GM12878 (cell line): Measurements from ENCODE around the gene VSIG10L.

Source experiments
- ASH2L ChIP-seq: fragments of 300-600, 200-600 bp; sonication (generic); IDR thresholded peaks from 2 replicates; pipeline ENCODE4 v1.6.1; 2017; ENCODE audit warnings: low read depth, mild to moderate bottlenecking, borderline replicate concordance
- CTCF ChIP-seq, 3 experiments: IDR thresholded peaks in 2 of 3; conservative IDR thresholded peaks in 1 of 3; 2 replicates each; pipeline ENCODE4 v1.5.1; 2011; ENCODE audit warnings: low read depth in 3 of 3, low read length in 3 of 3, mild to moderate bottlenecking in 3 of 3, control low read depth in 2 of 3, moderate library complexity in 2 of 3, inconsistent platforms in 1 of 3, mixed read lengths in 1 of 3; ENCODE audit not compliant: control insufficient read depth in 2 of 3, insufficient read depth in 1 of 3; ENCODE audit errors: extremely low read depth in 1 of 3
- DPF2 ChIP-seq: fragments of 450-650 bp; IDR thresholded peaks from 2 replicates; pipeline ENCODE4 v1.6.1; 2017; ENCODE audit warnings: mild to moderate bottlenecking
- EZH2 ChIP-seq: IDR thresholded peaks from 2 replicates; pipeline ENCODE4 v1.6.1; 2012; ENCODE audit warnings: low read depth, mild to moderate bottlenecking, control low read depth, inconsistent platforms, low read length, borderline replicate concordance; ENCODE audit not compliant: control insufficient read depth
- FOS ChIP-seq: IDR thresholded peaks from 3 replicates; pipeline ENCODE4 v1.6.1; 2011; ENCODE audit warnings: borderline replicate concordance; ENCODE audit not compliant: insufficient read length; ENCODE audit errors: extremely low read depth
- GABPA ChIP-seq: IDR thresholded peaks from 2 replicates; pipeline ENCODE4 v1.6.1; 2014; ENCODE audit warnings: antibody characterized with exemption, low read depth, mild to moderate bottlenecking, inconsistent platforms
- MAX ChIP-seq: IDR thresholded peaks from 2 replicates; pipeline ENCODE4 v1.6.1; 2012; ENCODE audit warnings: low read depth, low read length, improper control_type of control experiment
- RAD21 ChIP-seq: IDR thresholded peaks from 2 replicates; pipeline ENCODE4 v1.6.1; 2011; ENCODE audit warnings: mild to moderate bottlenecking, low read depth, low read length, moderate library complexity; ENCODE audit not compliant: insufficient read depth
- SIN3A ChIP-seq: IDR thresholded peaks from 2 replicates; pipeline ENCODE4 v1.6.1; 2012; ENCODE audit warnings: low read depth, low read length, improper control_type of control experiment
- SPI1 ChIP-seq: IDR thresholded peaks from 2 replicates; pipeline ENCODE4 v1.6.1; 2011; ENCODE audit warnings: low read depth, mild to moderate bottlenecking, low read length, moderate library complexity, borderline replicate concordance; ENCODE audit not compliant: insufficient read depth
- USF1 ChIP-seq: IDR thresholded peaks from 2 replicates; pipeline ENCODE4 v1.6.1; 2011; ENCODE audit warnings: borderline replicate concordance, low read depth, mild to moderate bottlenecking, moderate library complexity, mixed read lengths, low read length; ENCODE audit not compliant: insufficient read depth; ENCODE audit errors: extremely low read length
- ZBTB11 ChIP-seq: fragments of 450-650 bp; formaldehyde crosslinking; IDR thresholded peaks from 2 replicates; pipeline ENCODE4 v1.5.0; 2022; ENCODE audit warnings: mild to moderate bottlenecking, missing genetic modification characterization
- ZNF274 ChIP-seq: IDR thresholded peaks from one replicate; pipeline ENCODE4 v1.8.0; 2011; ENCODE audit not compliant: insufficient read length, insufficient read depth

GRCh38 chr19:51351266-51351990, 9.5 kb upstream of the VSIG10L start:
- TF ChIP-seq SIN3A (no peak), USF1 (no peak), ASH2L (no peak), MAX (no peak), ZNF274 (no peak), ZBTB11 (no peak), EZH2 (no peak), CTCF (IDR thresholded peaks at IDR 0.05 in 2 of 3, conservative IDR thresholded peaks at IDR 0.05 in 1 of 3; ENCODE audit: control insufficient read depth in 2 of 3, extremely low read depth in 1 of 3, insufficient read depth in 1 of 3, low read depth in 3 of 3, low read length in 3 of 3) (no peak), RAD21 (no peak), GABPA (no peak), SPI1 (no peak), DPF2 (no peak), FOS (no peak)
